IMR-90 (cell line): Measurements from ENCODE around the gene FRAS1. TPM values are rescaled to one million over a fixed set of nuclear protein-coding genes. Genes with fewer than 3 reads are reported as not detected.

Experiments
- ATAC-seq: fragments of 200-7000 bp; cut with Tn5 transposase; 2 replicates; pipeline ENCODE4 v1.9.1; 2020; ENCODE audit warnings: low read depth, mild to moderate bottlenecking, moderate library complexity
- BruUV-seq: library from RNA; stranded (reverse); fragments of 400-500 nt; replicated peaks from 2 replicates; lab custom pipeline; 2021; lab: Mats Ljungman, UMichigan
- CTCF ChIA-PET: fragments of 300-600 bp; formaldehyde crosslinking; extraction: SDS; loops from one replicate; lab custom pipeline; 2021; ENCODE audit warnings: antibody characterized with exemption; lab: Yijun Ruan, JAX
- POLR2A ChIA-PET: fragments of 300-600 bp; sonication (Branson Sonifier 250); formaldehyde crosslinking; loops from one replicate; lab custom pipeline; 2022; ENCODE audit warnings: antibody characterized with exemption; ENCODE audit not compliant: unreplicated experiment; lab: Charles Lee
- DNase-seq: peaks from one replicate; pipeline ENCODE4 v3.0.0; 2013
- H2AFZ ChIP-seq: replicated peaks from 2 replicates; pipeline ENCODE3; 2013; ENCODE audit warnings: low read length, mild to moderate bottlenecking; ENCODE audit not compliant: poor library complexity
- H2AK5ac ChIP-seq: 2 replicates; pipeline ENCODE4 v1.6.1; 2013; ENCODE audit warnings: low read depth, low read length, inconsistent platforms
- H2AK9ac ChIP-seq: replicated peaks from 2 replicates; pipeline ENCODE3; 2013; ENCODE audit warnings: mild to moderate bottlenecking, low read depth, low read length, moderate library complexity; ENCODE audit not compliant: poor library complexity
- H2BK120ac ChIP-seq: 2 replicates; pipeline ENCODE4 v1.6.1; 2013; ENCODE audit warnings: low read depth, low read length, inconsistent platforms
- H2BK15ac ChIP-seq: 3 replicates; pipeline ENCODE4 v1.6.1; 2013; ENCODE audit warnings: low read depth, low read length, inconsistent platforms
- H2BK20ac ChIP-seq: 2 replicates; pipeline ENCODE4 v1.6.1; 2013; ENCODE audit warnings: low read depth, mild to moderate bottlenecking, inconsistent platforms, low read length, moderate library complexity
- H2BK5ac ChIP-seq: 2 replicates; pipeline ENCODE4 v1.6.1; 2013; ENCODE audit warnings: mild to moderate bottlenecking, low read depth, low read length, inconsistent platforms; ENCODE audit not compliant: poor library complexity, severe bottlenecking
- H3K14ac ChIP-seq: replicated peaks from 2 replicates; pipeline ENCODE4 v1.6.1; 2013; ENCODE audit warnings: low read depth, low read length, inconsistent platforms
- H3K18ac ChIP-seq: 2 replicates; pipeline ENCODE4 v1.6.1; 2013; ENCODE audit warnings: low read depth, low read length, control low read depth
- H3K23ac ChIP-seq: 2 replicates; pipeline ENCODE4 v1.6.1; 2013; ENCODE audit warnings: low read depth, low read length, inconsistent platforms
- H3K27ac ChIP-seq: 2 replicates; pipeline ENCODE4 v1.5.1; 2013; ENCODE audit warnings: mild to moderate bottlenecking, control low read depth, low read length; ENCODE audit not compliant: insufficient read depth
- H3K27me3 ChIP-seq: 2 replicates; pipeline ENCODE4 v1.6.1; 2013; ENCODE audit warnings: low read length; ENCODE audit not compliant: control insufficient read depth, insufficient read depth
- H3K36me3 ChIP-seq: 2 replicates; pipeline ENCODE4 v1.6.1; 2013; ENCODE audit warnings: low read length, mixed read lengths; ENCODE audit not compliant: control insufficient read depth, insufficient read depth
- H3K4ac ChIP-seq: 2 replicates; pipeline ENCODE4 v1.6.1; 2013; ENCODE audit warnings: low read depth, low read length, inconsistent platforms
- H3K4me1 ChIP-seq: 2 replicates; pipeline ENCODE4 v1.6.1; 2013; ENCODE audit warnings: low read length, mixed read lengths; ENCODE audit not compliant: control insufficient read depth, insufficient read depth
- H3K4me2 ChIP-seq: 2 replicates; pipeline ENCODE4 v1.6.1; 2013; ENCODE audit warnings: low read depth, mild to moderate bottlenecking, control low read depth, low read length, moderate library complexity
- H3K4me3 ChIP-seq: 2 replicates; pipeline ENCODE4 v1.5.1; 2013; ENCODE audit warnings: low read depth, mild to moderate bottlenecking, control low read depth, low read length, moderate library complexity; ENCODE audit not compliant: insufficient read depth
- H3K56ac ChIP-seq: 2 replicates; pipeline ENCODE4 v1.6.1; 2013; ENCODE audit warnings: low read length, inconsistent platforms; ENCODE audit not compliant: insufficient read depth; ENCODE audit errors: extremely low read depth
- H3K79me1 ChIP-seq, 2 experiments: 2 replicates each; pipeline ENCODE4 v1.6.1; 2013; ENCODE audit warnings: low read length in 2 of 2, inconsistent platforms in 1 of 2, low read depth in 1 of 2
- H3K9ac ChIP-seq: 2 replicates; pipeline ENCODE4 v1.6.1; 2013; ENCODE audit warnings: low read depth, low read length, control low read depth
- H3K9me1 ChIP-seq: 2 replicates; pipeline ENCODE4 v1.6.1; 2013; ENCODE audit warnings: low read length, inconsistent platforms; ENCODE audit not compliant: insufficient read depth
- H3K9me3 ChIP-seq: 2 replicates; pipeline ENCODE4 v1.6.1; 2013; ENCODE audit warnings: low read length; ENCODE audit not compliant: control insufficient read depth, insufficient read depth
- H4K20me1 ChIP-seq: 2 replicates; pipeline ENCODE4 v1.6.1; 2013; ENCODE audit warnings: low read length, inconsistent platforms; ENCODE audit not compliant: insufficient read depth
- H4K5ac ChIP-seq: 2 replicates; pipeline ENCODE4 v1.6.1; 2013; ENCODE audit warnings: mild to moderate bottlenecking, low read depth, low read length, control low read depth
- H4K8ac ChIP-seq, 2 experiments: 2 replicates each; pipeline ENCODE4 v1.6.1; 2013; ENCODE audit warnings: low read depth in 2 of 2, low read length in 2 of 2, control low read depth in 1 of 2, inconsistent platforms in 1 of 2
- H4K91ac ChIP-seq: 2 replicates; pipeline ENCODE4 v1.6.1; 2013; ENCODE audit warnings: low read depth, low read length, inconsistent platforms; ENCODE audit not compliant: insufficient read depth
- BHLHE40 ChIP-seq: fragments of 150-350 bp; IDR thresholded peaks from 2 replicates; pipeline ENCODE4 v1.6.1; 2016; ENCODE audit warnings: mild to moderate bottlenecking, low read depth, low read length
- CHD1 ChIP-seq: IDR thresholded peaks from 2 replicates; pipeline ENCODE4 v1.6.1; 2012; ENCODE audit warnings: low read depth, low read length, improper control_type of control experiment
- FOS ChIP-seq: fragments of 150-350 bp; IDR thresholded peaks from 2 replicates; pipeline ENCODE4 v1.6.1; 2016; ENCODE audit warnings: low read depth, low read length
- MAFK ChIP-seq: IDR thresholded peaks from 2 replicates; pipeline ENCODE4 v1.6.1; 2012; ENCODE audit warnings: low read depth, low read length, improper control_type of control experiment
- MAZ ChIP-seq: IDR thresholded peaks from 2 replicates; pipeline ENCODE4 v1.6.1; 2012; ENCODE audit warnings: low read depth, mild to moderate bottlenecking, low read length, improper control_type of control experiment, moderate library complexity, borderline replicate concordance
- MXI1 ChIP-seq: IDR thresholded peaks from 2 replicates; pipeline ENCODE4 v1.6.1; 2012; ENCODE audit warnings: low read depth, mild to moderate bottlenecking, low read length, moderate library complexity, borderline replicate concordance
- NFE2L2 ChIP-seq: fragments of 150-350 bp; IDR thresholded peaks from 2 replicates; pipeline ENCODE4 v1.6.1; 2016; ENCODE audit warnings: low read depth, mild to moderate bottlenecking, low read length
- POLR2A ChIP-seq: IDR thresholded peaks from 2 replicates; pipeline ENCODE4 v1.6.1; 2012; ENCODE audit warnings: mild to moderate bottlenecking, low read depth, low read length
- RFX5 ChIP-seq: IDR thresholded peaks from 2 replicates; pipeline ENCODE4 v1.8.0; 2012; ENCODE audit warnings: low read depth, mild to moderate bottlenecking, low read length, moderate library complexity
- SMC3 ChIP-seq: fragments of 150-350 bp; IDR thresholded peaks from 2 replicates; pipeline ENCODE4 v1.6.1; 2016; ENCODE audit warnings: low read depth, mild to moderate bottlenecking, antibody characterized with exemption, low read length, moderate library complexity
- dilution Hi-C: fragments of 300-500 bp; cut with HindIII; formaldehyde crosslinking; loops from one replicate; pipeline ENCODE4 v1.14.3; 2018; ENCODE audit warnings: low sequenced_read_pairs; ENCODE audit not compliant: unreplicated experiment
- in situ Hi-C: fragments of 300-500 bp; cut with MboI; formaldehyde crosslinking; loops from 3 replicates; pipeline ENCODE4 v1.14.3; 2019; ENCODE audit warnings: low sequenced_read_pairs, inconsistent platforms, mixed read lengths
- intact Hi-C: fragments of 100-400 bp; cut with micrococcal nuclease; formaldehyde crosslinking; loops from 2 replicates; pipeline ENCODE4 v1.10.0; 2022
- polyA plus RNA-seq, 3 experiments: library from polyadenylated mRNA; depleted of rRNA; stranded (reverse); fragments of >200 nt; gene quantifications; 2 replicates each; pipeline ENCODE4 v1.2.3, GENCODE V29; 2012; ENCODE audit warnings: low replicate concordance in 1 of 3
- total RNA-seq: library from RNA; depleted of rRNA; stranded (reverse); fragments of >200 nt; gene quantifications from 2 replicates; pipeline ENCODE4 v1.2.3, GENCODE V29; 2012
- TF ChIP-seq, protein P1 (sequence below): conservative IDR thresholded peaks from 2 replicates; pipeline ENCODE4 v1.5.1; 2012; ENCODE audit warnings: mild to moderate bottlenecking, low read depth, low read length, improper control_type of control experiment
- TF ChIP-seq, protein P2 (sequence below): fragments of 150-350 bp; IDR thresholded peaks from 2 replicates; pipeline ENCODE4 v1.6.1; 2016; ENCODE audit warnings: low read depth, mild to moderate bottlenecking, low read length, moderate library complexity, borderline replicate concordance
- TF ChIP-seq, protein P3 (sequence below): fragments of 150-350 bp; IDR thresholded peaks from 2 replicates; pipeline ENCODE4 v1.6.1; 2017; ENCODE audit warnings: mild to moderate bottlenecking, antibody characterized with exemption, low read length, low read depth

Gene FRAS1
- total and polyA plus RNA-seq, 2 of the 4 experiments (the other 2 are of a cell fraction) = under 0.01 to 0.03 TPM

DNA sequence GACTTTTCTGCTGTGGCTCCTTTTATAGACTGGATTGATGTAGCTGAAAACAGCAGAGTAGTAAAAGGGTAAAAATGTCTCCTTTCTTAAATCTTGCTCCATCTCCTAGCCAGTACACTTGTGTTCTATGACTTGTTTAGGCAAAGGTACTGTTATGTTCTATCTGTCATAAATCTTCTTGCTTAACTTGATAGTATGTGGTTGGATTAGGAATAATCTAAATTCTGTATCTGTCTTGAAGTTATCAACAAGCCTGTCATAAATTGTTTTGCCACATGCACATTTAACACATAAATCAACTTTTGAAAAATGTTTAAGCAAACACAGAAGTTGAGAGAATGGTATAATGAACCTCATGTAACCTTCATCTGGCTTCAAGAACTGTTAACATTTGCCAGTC is 157.0 kb downstream of the FRAS1 start:
- dilution Hi-C loops = no loop called here

More for the DNA sequence above, 157.0 kb downstream of the FRAS1 start:
- no peak for ATAC-seq
- Histone ChIP-seq H2AK5ac (no peak overlapping the region), H3K27ac (no peak overlapping the region), H4K8ac (no peak overlapping the region), H3K4me3 (no peak overlapping the region), H3K4me1 (no peaks in the 10 kb centered on the region), H3K9me1 (no peaks in the 10 kb centered on the region), H3K14ac (no peak overlapping the region), H3K36me3 (no peaks in the 10 kb centered on the region), H2AFZ (no peak overlapping the region), H4K91ac (no peak overlapping the region), H2BK120ac (no peak overlapping the region), H3K56ac (no peak overlapping the region), H3K79me1 (no peaks in the 10 kb centered on the region), H4K5ac (no peak overlapping the region), H3K9ac (no peak overlapping the region), H3K9me3 (no peaks in the 10 kb centered on the region), H3K4me2 (no peak overlapping the region), H2AK9ac (no peak overlapping the region), H3K4ac (no peak overlapping the region), H2BK15ac (no peak overlapping the region), H2BK20ac (no peak overlapping the region), H2BK5ac (no peak overlapping the region), H4K20me1 (no peaks in the 10 kb centered on the region), H3K27me3 (no peaks in the 10 kb centered on the region), H3K23ac (no peak overlapping the region), H3K18ac (no peak overlapping the region)
- in situ Hi-C loops (no loop called here), intact Hi-C loops (no loop called here)
- BruUV-seq = no TSS peak
- DNase-seq = no peak
- TF ChIP-seq MAZ (no peak), FOS (no peak), BHLHE40 (no peak), MXI1 (no peak), CHD1 (no peak), POLR2A (no peak), SMC3 (no peak), NFE2L2 (no peak), MAFK (no peak), RFX5 (no peak)
- TF ChIP-seq, protein P1, sequence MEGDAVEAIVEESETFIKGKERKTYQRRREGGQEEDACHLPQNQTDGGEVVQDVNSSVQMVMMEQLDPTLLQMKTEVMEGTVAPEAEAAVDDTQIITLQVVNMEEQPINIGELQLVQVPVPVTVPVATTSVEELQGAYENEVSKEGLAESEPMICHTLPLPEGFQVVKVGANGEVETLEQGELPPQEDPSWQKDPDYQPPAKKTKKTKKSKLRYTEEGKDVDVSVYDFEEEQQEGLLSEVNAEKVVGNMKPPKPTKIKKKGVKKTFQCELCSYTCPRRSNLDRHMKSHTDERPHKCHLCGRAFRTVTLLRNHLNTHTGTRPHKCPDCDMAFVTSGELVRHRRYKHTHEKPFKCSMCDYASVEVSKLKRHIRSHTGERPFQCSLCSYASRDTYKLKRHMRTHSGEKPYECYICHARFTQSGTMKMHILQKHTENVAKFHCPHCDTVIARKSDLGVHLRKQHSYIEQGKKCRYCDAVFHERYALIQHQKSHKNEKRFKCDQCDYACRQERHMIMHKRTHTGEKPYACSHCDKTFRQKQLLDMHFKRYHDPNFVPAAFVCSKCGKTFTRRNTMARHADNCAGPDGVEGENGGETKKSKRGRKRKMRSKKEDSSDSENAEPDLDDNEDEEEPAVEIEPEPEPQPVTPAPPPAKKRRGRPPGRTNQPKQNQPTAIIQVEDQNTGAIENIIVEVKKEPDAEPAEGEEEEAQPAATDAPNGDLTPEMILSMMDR = no peak
- TF ChIP-seq, protein P2, sequence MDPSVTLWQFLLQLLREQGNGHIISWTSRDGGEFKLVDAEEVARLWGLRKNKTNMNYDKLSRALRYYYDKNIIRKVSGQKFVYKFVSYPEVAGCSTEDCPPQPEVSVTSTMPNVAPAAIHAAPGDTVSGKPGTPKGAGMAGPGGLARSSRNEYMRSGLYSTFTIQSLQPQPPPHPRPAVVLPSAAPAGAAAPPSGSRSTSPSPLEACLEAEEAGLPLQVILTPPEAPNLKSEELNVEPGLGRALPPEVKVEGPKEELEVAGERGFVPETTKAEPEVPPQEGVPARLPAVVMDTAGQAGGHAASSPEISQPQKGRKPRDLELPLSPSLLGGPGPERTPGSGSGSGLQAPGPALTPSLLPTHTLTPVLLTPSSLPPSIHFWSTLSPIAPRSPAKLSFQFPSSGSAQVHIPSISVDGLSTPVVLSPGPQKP = no peak
- TF ChIP-seq, protein P3, sequence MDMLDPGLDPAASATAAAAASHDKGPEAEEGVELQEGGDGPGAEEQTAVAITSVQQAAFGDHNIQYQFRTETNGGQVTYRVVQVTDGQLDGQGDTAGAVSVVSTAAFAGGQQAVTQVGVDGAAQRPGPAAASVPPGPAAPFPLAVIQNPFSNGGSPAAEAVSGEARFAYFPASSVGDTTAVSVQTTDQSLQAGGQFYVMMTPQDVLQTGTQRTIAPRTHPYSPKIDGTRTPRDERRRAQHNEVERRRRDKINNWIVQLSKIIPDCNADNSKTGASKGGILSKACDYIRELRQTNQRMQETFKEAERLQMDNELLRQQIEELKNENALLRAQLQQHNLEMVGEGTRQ = no peak
- ChIA-PET CTCF (no interaction called here), POLR2A (no interaction called here)
